ENCODE measurements around the gene CAAP1. TPM values are rescaled to one million over a fixed set of nuclear protein-coding genes. Genes with fewer than 3 reads are reported as not detected.
"Not testable (repeated sequence)": the region's sequence is repeated elsewhere in the genome, so short reads cannot be mapped to it uniquely, and the experiment has no call there.

CAAP1 gene
- total RNA-seq, 2 donors from 2014 or later: 25.1 to 41.6 TPM

DNA sequence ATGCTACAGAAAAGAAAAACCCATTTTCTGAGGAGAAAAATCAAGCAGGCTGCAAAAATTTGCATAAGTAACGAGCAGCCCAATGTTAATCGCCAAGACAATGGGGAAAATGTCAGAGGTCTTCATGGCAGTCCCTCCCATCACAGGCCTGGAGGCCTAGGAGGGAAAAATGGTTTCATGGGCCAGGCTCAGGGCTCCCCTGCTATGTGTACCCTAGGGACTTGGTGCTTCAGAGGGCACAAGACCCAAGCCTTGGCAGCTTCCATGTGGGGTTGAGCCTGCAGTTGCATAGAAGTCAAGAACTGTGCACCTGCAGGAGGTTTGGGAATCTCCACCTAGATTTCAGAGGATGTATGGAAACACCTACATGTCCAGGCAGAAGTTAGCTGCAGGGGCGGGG lies 10.4 kb downstream of the CAAP1 start:
- Histone ChIP-seq H3K36me3 (ENCODE audit: control insufficient read depth, insufficient read depth, low read length) (peaks cover 94% of the 10 kb centered on the region), H3K27me3 (ENCODE audit: control insufficient read depth, insufficient read depth, low read length, poor library complexity, severe bottlenecking) (no peaks in the 10 kb centered on the region), H3K4me1 (ENCODE audit: control insufficient read depth, insufficient read depth, low read length) (no peaks in the 10 kb centered on the region), H3K4me3 (ENCODE audit: low read length) (peak overlapping the region; percentile 23), H3K27ac (ENCODE audit: low read depth, low read length) (no peak overlapping the region), H3K9me3 (ENCODE audit: control insufficient read depth, low read length) (peaks cover 40% of the 10 kb centered on the region), H3K9ac (ENCODE audit: extremely low read depth, low read length, poor library complexity, severe bottlenecking) (no peak overlapping the region)
- WGBS, 2 experiments (ENCODE audit: insufficient coverage in 1 of 2, insufficient read length in 1 of 2): 87 to 88% methylated on average over 3 of the region's 3 CpGs
- Mint-ChIP-seq H3K9me3 (peaks cover 35% of the 10 kb centered on the region), H3K4me3 (no peak overlapping the region), H3K27me3 (ENCODE audit: insufficient read depth) (no peaks in the 10 kb centered on the region), H3K36me3 (ENCODE audit: low read depth) (peaks cover 88% of the 10 kb centered on the region), H3K27ac (no peak overlapping the region), H3K4me1 (no peaks in the 10 kb centered on the region)
- TF ChIP-seq CTCF (conservative IDR thresholded peaks at IDR 0.05): no peak
- DNase-seq: no peak

GRCh38 chr9:26880262-26880661 lies 12.3 kb downstream of the CAAP1 start:
- Histone ChIP-seq H3K4me1 (ENCODE audit: control insufficient read depth, insufficient read depth, low read length) (no peaks in the 10 kb centered on the region), H3K27me3 (ENCODE audit: control insufficient read depth, insufficient read depth, low read length, poor library complexity, severe bottlenecking) (no peaks in the 10 kb centered on the region), H3K27ac (ENCODE audit: low read depth, low read length) (no peak overlapping the region), H3K4me3 (ENCODE audit: low read length) (no peak overlapping the region), H3K36me3 (ENCODE audit: control insufficient read depth, insufficient read depth, low read length) (peaks cover 91% of the 10 kb centered on the region), H3K9me3 (ENCODE audit: control insufficient read depth, low read length) (peaks cover 40% of the 10 kb centered on the region), H3K9ac (ENCODE audit: extremely low read depth, low read length, poor library complexity, severe bottlenecking) (no peak overlapping the region)
- TF ChIP-seq CTCF (conservative IDR thresholded peaks at IDR 0.05): no peak
- H3K9me3 Mint-ChIP-seq: peaks cover 35% of the 10 kb centered on the region
- peaks cover 83% of the 10 kb centered on the region for H3K36me3 Mint-ChIP-seq (ENCODE audit: low read depth)
- H3K27me3 Mint-ChIP-seq (ENCODE audit: insufficient read depth): no peaks in the 10 kb centered on the region
- H3K4me3 Mint-ChIP-seq: no peak overlapping the region
- no peak overlapping the region for H3K27ac Mint-ChIP-seq
- no peak for DNase-seq
- H3K4me1 Mint-ChIP-seq: no peaks in the 10 kb centered on the region
- 97% methylated on average over 4 of the region's 4 CpGs for WGBS, 2 experiments (ENCODE audit: insufficient coverage in 1 of 2, insufficient read length in 1 of 2)

GRCh38 chr9:26875155-26875554 lies 17.4 kb downstream of the CAAP1 start:
- H3K27me3 ChIP-seq (ENCODE audit: control insufficient read depth, insufficient read depth, low read length, poor library complexity, severe bottlenecking); DNase-seq; H3K27ac ChIP-seq (ENCODE audit: low read depth, low read length); H3K4me3 ChIP-seq (ENCODE audit: low read length); H3K4me1 ChIP-seq (ENCODE audit: control insufficient read depth, insufficient read depth, low read length); H3K9me3 Mint-ChIP-seq; H3K27me3 Mint-ChIP-seq (ENCODE audit: insufficient read depth); H3K9ac ChIP-seq (ENCODE audit: extremely low read depth, low read length, poor library complexity, severe bottlenecking); H3K4me1 Mint-ChIP-seq; H3K9me3 ChIP-seq (ENCODE audit: control insufficient read depth, low read length); H3K27ac Mint-ChIP-seq; H3K4me3 Mint-ChIP-seq: not testable (repeated sequence)
- WGBS, 2 experiments (ENCODE audit: insufficient coverage in 1 of 2, insufficient read length in 1 of 2): 96 to 100% methylated on average over 1 to 3 of the region's 3 CpGs
- peaks cover 54% of the 10 kb centered on the region for H3K36me3 ChIP-seq (ENCODE audit: control insufficient read depth, insufficient read depth, low read length)
- peaks cover 51% of the 10 kb centered on the region for H3K36me3 Mint-ChIP-seq (ENCODE audit: low read depth)

DNA sequence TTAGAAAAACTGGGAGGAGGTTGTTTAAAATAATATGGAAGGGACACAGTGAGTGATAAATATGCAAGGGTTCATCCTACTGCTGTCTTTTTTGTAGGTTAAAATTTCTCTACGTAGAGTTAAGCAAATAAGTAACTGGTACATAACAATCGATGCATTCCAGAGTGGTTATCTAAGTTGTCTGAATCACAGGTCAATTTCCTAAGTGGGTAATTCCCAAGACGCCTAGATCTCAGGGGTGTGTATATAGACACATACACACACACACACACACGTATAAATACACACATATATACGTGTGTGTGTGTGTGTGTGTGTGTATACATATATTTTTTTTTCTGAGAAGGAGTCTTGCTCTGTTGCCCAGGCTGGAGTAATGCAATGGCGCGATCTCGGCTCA lies 22.3 kb downstream of the CAAP1 start:
- 92 to 94% methylated on average over 2 to 6 of the region's 8 CpGs for WGBS, 2 experiments (ENCODE audit: insufficient coverage in 1 of 2, insufficient read length in 1 of 2)
- Histone ChIP-seq H3K4me3 (ENCODE audit: low read length) (no peak overlapping the region), H3K4me1 (ENCODE audit: control insufficient read depth, insufficient read depth, low read length) (no peaks in the 10 kb centered on the region), H3K9ac (ENCODE audit: extremely low read depth, low read length, poor library complexity, severe bottlenecking) (no peak overlapping the region), H3K9me3 (ENCODE audit: control insufficient read depth, low read length) (no peaks in the 10 kb centered on the region), H3K27ac (ENCODE audit: low read depth, low read length) (no peak overlapping the region), H3K36me3 (ENCODE audit: control insufficient read depth, insufficient read depth, low read length) (peaks cover 27% of the 10 kb centered on the region), H3K27me3 (ENCODE audit: control insufficient read depth, insufficient read depth, low read length, poor library complexity, severe bottlenecking) (no peaks in the 10 kb centered on the region)
- Mint-ChIP-seq H3K36me3 (ENCODE audit: low read depth) (peaks cover 26% of the 10 kb centered on the region), H3K27ac (no peak overlapping the region), H3K4me3 (no peak overlapping the region), H3K9me3 (no peaks in the 10 kb centered on the region), H3K27me3 (ENCODE audit: insufficient read depth) (no peaks in the 10 kb centered on the region), H3K4me1 (no peaks in the 10 kb centered on the region)
- TF ChIP-seq CTCF (conservative IDR thresholded peaks at IDR 0.05): no peak
- no peak for DNase-seq
